ENCODE measurements around the gene DNAH12. TPM values are rescaled to one million over a fixed set of nuclear protein-coding genes. Genes with fewer than 3 reads are reported as not detected.

The DNAH12 gene
- total RNA-seq: 0.63 TPM

GRCh38 chr3:57544181-57545125, at the start of gene DNAH12:
DNAH12 (minus strand) TSS chr3:57544344; CDS start chr3:57542870, 1,474 bp downstream.
- Histone ChIP-seq H3K4me1 (ENCODE audit: insufficient read depth, low read length) (peaks cover 7% of the 10 kb centered on the region), H3K9me3 (ENCODE audit: low read depth, low read length) (no peaks in the 10 kb centered on the region), H3K27me3 (ENCODE audit: insufficient read depth, low read length) (no peaks in the 10 kb centered on the region), H3K4me3 (ENCODE audit: low read length) (no peak within 1 kb of the TSS)

- Histone ChIP-seq H3K27me3 (ENCODE audit: insufficient read depth, low read length) (no peaks in the 10 kb centered on the region), H3K4me3 (ENCODE audit: low read length) (no peak overlapping the region), H3K9me3 (ENCODE audit: low read depth, low read length) (no peaks in the 10 kb centered on the region), H3K4me1 (ENCODE audit: insufficient read depth, low read length) (peaks cover 40% of the 10 kb centered on the region)
Measured at GRCh38 chr3:57592306-57592705, 48.2 kb upstream of the DNAH12 start.

GRCh38 chr3:57587905-57588304, 43.8 kb upstream of the DNAH12 start:
- H3K27me3 ChIP-seq (ENCODE audit: insufficient read depth, low read length): no peaks in the 10 kb centered on the region
- H3K9me3 ChIP-seq (ENCODE audit: low read depth, low read length): no peaks in the 10 kb centered on the region
- H3K4me1 ChIP-seq (ENCODE audit: insufficient read depth, low read length): peaks cover 18% of the 10 kb centered on the region
- H3K4me3 ChIP-seq (ENCODE audit: low read length): no peak overlapping the region

- Histone ChIP-seq H3K9me3 (ENCODE audit: low read depth, low read length) (no peaks in the 10 kb centered on the region), H3K4me3 (ENCODE audit: low read length) (no peak overlapping the region), H3K4me1 (ENCODE audit: insufficient read depth, low read length) (peaks cover 11% of the 10 kb centered on the region), H3K27me3 (ENCODE audit: insufficient read depth, low read length) (no peaks in the 10 kb centered on the region)
Measured at GRCh38 chr3:57586778-57587177, 42.6 kb upstream of the DNAH12 start.

- Histone ChIP-seq H3K4me3 (ENCODE audit: low read length) (no peak overlapping the region), H3K4me1 (ENCODE audit: insufficient read depth, low read length) (peaks cover 11% of the 10 kb centered on the region), H3K9me3 (ENCODE audit: low read depth, low read length) (no peaks in the 10 kb centered on the region), H3K27me3 (ENCODE audit: insufficient read depth, low read length) (no peaks in the 10 kb centered on the region)
Measured at GRCh38 chr3:57583544-57583943, 39.4 kb upstream of the DNAH12 start.

GRCh38 chr3:57582474-57583168, 38.5 kb upstream of the DNAH12 start:
- Histone ChIP-seq H3K27me3 (ENCODE audit: insufficient read depth, low read length) (no peaks in the 10 kb centered on the region), H3K9me3 (ENCODE audit: low read depth, low read length) (no peaks in the 10 kb centered on the region), H3K4me1 (ENCODE audit: insufficient read depth, low read length) (peaks cover 4% of the 10 kb centered on the region), H3K4me3 (ENCODE audit: low read length) (no peak overlapping the region)

- Histone ChIP-seq H3K4me3 (ENCODE audit: low read length) (no peak overlapping the region), H3K9me3 (ENCODE audit: low read depth, low read length) (no peaks in the 10 kb centered on the region), H3K27me3 (ENCODE audit: insufficient read depth, low read length) (no peaks in the 10 kb centered on the region), H3K4me1 (ENCODE audit: insufficient read depth, low read length) (peaks cover 3% of the 10 kb centered on the region)
Measured at GRCh38 chr3:57577801-57578200, 33.7 kb upstream of the DNAH12 start.

GRCh38 chr3:57575966-57576626, 32.0 kb upstream of the DNAH12 start:
- Histone ChIP-seq H3K4me1 (ENCODE audit: insufficient read depth, low read length) (peaks cover 3% of the 10 kb centered on the region), H3K4me3 (ENCODE audit: low read length) (no peak overlapping the region), H3K9me3 (ENCODE audit: low read depth, low read length) (no peaks in the 10 kb centered on the region), H3K27me3 (ENCODE audit: insufficient read depth, low read length) (no peaks in the 10 kb centered on the region)

- no peaks in the 10 kb centered on the region for H3K9me3 ChIP-seq (ENCODE audit: low read depth, low read length)
Measured at GRCh38 chr3:57572096-57572495, 28.0 kb upstream of the DNAH12 start.

GRCh38 chr3:57570878-57571277, 26.7 kb upstream of the DNAH12 start:
- H3K4me1 ChIP-seq (ENCODE audit: insufficient read depth, low read length): peaks cover 3% of the 10 kb centered on the region
- no peak overlapping the region for H3K4me3 ChIP-seq (ENCODE audit: low read length)
- no peaks in the 10 kb centered on the region for H3K27me3 ChIP-seq (ENCODE audit: insufficient read depth, low read length)
- H3K9me3 ChIP-seq (ENCODE audit: low read depth, low read length): no peaks in the 10 kb centered on the region

More at GRCh38 chr3:57572096-57572495, 28.0 kb upstream of the DNAH12 start:
- H3K27me3 ChIP-seq (ENCODE audit: insufficient read depth, low read length): no peaks in the 10 kb centered on the region
- peaks cover 3% of the 10 kb centered on the region for H3K4me1 ChIP-seq (ENCODE audit: insufficient read depth, low read length)
- no peak overlapping the region for H3K4me3 ChIP-seq (ENCODE audit: low read length)

- Histone ChIP-seq H3K27me3 (ENCODE audit: insufficient read depth, low read length) (no peaks in the 10 kb centered on the region), H3K4me3 (ENCODE audit: low read length) (no peak overlapping the region), H3K4me1 (ENCODE audit: insufficient read depth, low read length) (peaks cover 3% of the 10 kb centered on the region), H3K9me3 (ENCODE audit: low read depth, low read length) (no peaks in the 10 kb centered on the region)
Measured at GRCh38 chr3:57569859-57570450, 25.8 kb upstream of the DNAH12 start.

- Histone ChIP-seq H3K27me3 (ENCODE audit: insufficient read depth, low read length) (no peaks in the 10 kb centered on the region), H3K9me3 (ENCODE audit: low read depth, low read length) (no peaks in the 10 kb centered on the region), H3K4me3 (ENCODE audit: low read length) (no peak overlapping the region), H3K4me1 (ENCODE audit: insufficient read depth, low read length) (peaks cover 34% of the 10 kb centered on the region)
Measured at GRCh38 chr3:57559526-57559925, 15.4 kb upstream of the DNAH12 start.

GRCh38 chr3:57557085-57557537, 13.0 kb upstream of the DNAH12 start:
- Histone ChIP-seq H3K4me3 (ENCODE audit: low read length) (peak overlapping the region; percentile 72), H3K27me3 (ENCODE audit: insufficient read depth, low read length) (no peaks in the 10 kb centered on the region), H3K4me1 (ENCODE audit: insufficient read depth, low read length) (peaks cover 34% of the 10 kb centered on the region), H3K9me3 (ENCODE audit: low read depth, low read length) (no peaks in the 10 kb centered on the region)

- peaks cover 34% of the 10 kb centered on the region for H3K4me1 ChIP-seq (ENCODE audit: insufficient read depth, low read length)
- H3K4me3 ChIP-seq (ENCODE audit: low read length): peak overlapping the region; percentile 72
- H3K9me3 ChIP-seq (ENCODE audit: low read depth, low read length): no peaks in the 10 kb centered on the region
- no peaks in the 10 kb centered on the region for H3K27me3 ChIP-seq (ENCODE audit: insufficient read depth, low read length)
Measured at GRCh38 chr3:57556459-57557084, 12.4 kb upstream of the DNAH12 start.

Data from mononuclear cell (primary cell).